ENCODE results near the gene NKX1-2.
A peak's percentile ranks its signal among the peaks of the same experiment; 100 is the strongest.

The NKX1-2 gene

GRCh38 chr10:124461642-124462347 is 12.0 kb upstream of the NKX1-2 start, which contains the start of gene LHPP:
Gene LHPP (plus strand): TSS chr10:124461823. CDS start chr10:124461863, 40 bp downstream.
- H3K27ac ChIP-seq (ENCODE audit: low read length), result no peak within 1 kb of the TSS

GRCh38 chr10:124460144-124460543 is 10.3 kb upstream of the NKX1-2 start:
- H3K4me1 ChIP-seq (ENCODE audit: insufficient read depth, low read length), result peaks cover 10% of the 10 kb centered on the region
- H3K9ac ChIP-seq (ENCODE audit: low read depth, low read length), result no peak overlapping the region
- H3K9me3 ChIP-seq (ENCODE audit: insufficient read depth, low read depth, low read length), result no peaks in the 10 kb centered on the region
- H3K27ac ChIP-seq (ENCODE audit: low read length), result no peak overlapping the region
- H3K4me3 ChIP-seq (ENCODE audit: low read length), result no peak overlapping the region
- H3K27me3 ChIP-seq (ENCODE audit: insufficient read depth, low read length), result peaks cover 19% of the 10 kb centered on the region
- no peaks in the 10 kb centered on the region for H3K36me3 ChIP-seq (ENCODE audit: insufficient read depth, low read depth, low read length)

More at GRCh38 chr10:124461642-124462347, 12.0 kb upstream of the NKX1-2 start, which contains the start of gene LHPP:
- Histone ChIP-seq H3K9me3 (ENCODE audit: insufficient read depth, low read depth, low read length) (no peaks in the 10 kb centered on the region), H3K9ac (ENCODE audit: low read depth, low read length) (peak within 1 kb of the TSS; percentile 58; the same call in 1 of the 2 replicates), H3K36me3 (ENCODE audit: insufficient read depth, low read depth, low read length) (no peaks in the 10 kb centered on the region), H3K4me3 (ENCODE audit: low read length) (peak within 1 kb of the TSS; percentile 71), H3K4me1 (ENCODE audit: insufficient read depth, low read length) (peaks cover 22% of the 10 kb centered on the region), H3K27me3 (ENCODE audit: insufficient read depth, low read length) (0 out of 2 replicates have a peak, but pooled peaks cover 6% of the 10 kb centered on the region)

GRCh38 chr10:124459395-124459794 is 9.6 kb upstream of the NKX1-2 start:
- Histone ChIP-seq H3K36me3 (ENCODE audit: insufficient read depth, low read depth, low read length) (no peaks in the 10 kb centered on the region), H3K27me3 (ENCODE audit: insufficient read depth, low read length) (peaks cover 19% of the 10 kb centered on the region), H3K4me3 (ENCODE audit: low read length) (no peak overlapping the region), H3K9ac (ENCODE audit: low read depth, low read length) (no peak overlapping the region), H3K9me3 (ENCODE audit: insufficient read depth, low read depth, low read length) (no peaks in the 10 kb centered on the region), H3K27ac (ENCODE audit: low read length) (no peak overlapping the region), H3K4me1 (ENCODE audit: insufficient read depth, low read length) (peaks cover 10% of the 10 kb centered on the region)

GRCh38 chr10:124458889-124459288 is 9.1 kb upstream of the NKX1-2 start:
- no peak overlapping the region for H3K4me3 ChIP-seq (ENCODE audit: low read length)
- H3K9ac ChIP-seq (ENCODE audit: low read depth, low read length), result no peak overlapping the region
- H3K4me1 ChIP-seq (ENCODE audit: insufficient read depth, low read length), result peaks cover 15% of the 10 kb centered on the region
- H3K27me3 ChIP-seq (ENCODE audit: insufficient read depth, low read length), result peaks cover 21% of the 10 kb centered on the region
- H3K9me3 ChIP-seq (ENCODE audit: insufficient read depth, low read depth, low read length), result no peaks in the 10 kb centered on the region
- no peak overlapping the region for H3K27ac ChIP-seq (ENCODE audit: low read length)
- H3K36me3 ChIP-seq (ENCODE audit: insufficient read depth, low read depth, low read length), result no peaks in the 10 kb centered on the region

- H3K27ac ChIP-seq (ENCODE audit: low read length), result no peak overlapping the region
- peaks cover 25% of the 10 kb centered on the region for H3K27me3 ChIP-seq (ENCODE audit: insufficient read depth, low read length)
- no peak overlapping the region for H3K4me3 ChIP-seq (ENCODE audit: low read length)
- H3K9me3 ChIP-seq (ENCODE audit: insufficient read depth, low read depth, low read length), result no peaks in the 10 kb centered on the region
- no peak overlapping the region for H3K9ac ChIP-seq (ENCODE audit: low read depth, low read length)
- peaks cover 20% of the 10 kb centered on the region for H3K4me1 ChIP-seq (ENCODE audit: insufficient read depth, low read length)
- no peaks in the 10 kb centered on the region for H3K36me3 ChIP-seq (ENCODE audit: insufficient read depth, low read depth, low read length)
Observed at GRCh38 chr10:124458473-124458872, 8.6 kb upstream of the NKX1-2 start.

GRCh38 chr10:124455441-124455840 is 5.6 kb upstream of the NKX1-2 start:
- Histone ChIP-seq H3K4me3 (ENCODE audit: low read length) (no peak overlapping the region), H3K9me3 (ENCODE audit: insufficient read depth, low read depth, low read length) (no peaks in the 10 kb centered on the region), H3K36me3 (ENCODE audit: insufficient read depth, low read depth, low read length) (no peaks in the 10 kb centered on the region), H3K9ac (ENCODE audit: low read depth, low read length) (no peak overlapping the region), H3K27me3 (ENCODE audit: insufficient read depth, low read length) (peaks cover 51% of the 10 kb centered on the region), H3K27ac (ENCODE audit: low read length) (no peak overlapping the region), H3K4me1 (ENCODE audit: insufficient read depth, low read length) (peaks cover 39% of the 10 kb centered on the region)

GRCh38 chr10:124453960-124454610 is 4.2 kb upstream of the NKX1-2 start:
- peaks cover 33% of the 10 kb centered on the region for H3K4me1 ChIP-seq (ENCODE audit: insufficient read depth, low read length)
- H3K27me3 ChIP-seq (ENCODE audit: insufficient read depth, low read length), result peaks cover 63% of the 10 kb centered on the region
- H3K4me3 ChIP-seq (ENCODE audit: low read length), result peak overlapping the region; percentile 34
- H3K27ac ChIP-seq (ENCODE audit: low read length), result no peak overlapping the region
- 0 out of 2 replicates have a peak overlapping the region, but pooled peaks have one; percentile 44 for H3K9ac ChIP-seq (ENCODE audit: low read depth, low read length)
- H3K9me3 ChIP-seq (ENCODE audit: insufficient read depth, low read depth, low read length), result no peaks in the 10 kb centered on the region
- H3K36me3 ChIP-seq (ENCODE audit: insufficient read depth, low read depth, low read length), result no peaks in the 10 kb centered on the region

- peak overlapping the region; percentile 67 for H3K4me3 ChIP-seq (ENCODE audit: low read length)
- no peaks in the 10 kb centered on the region for H3K9me3 ChIP-seq (ENCODE audit: insufficient read depth, low read depth, low read length)
- peaks cover 36% of the 10 kb centered on the region; the same call in 1 of the 2 replicates for H3K4me1 ChIP-seq (ENCODE audit: insufficient read depth, low read length)
- H3K27ac ChIP-seq (ENCODE audit: low read length), result peak overlapping the region; percentile 31
- 0 out of 2 replicates have a peak, but pooled peaks cover 1% of the 10 kb centered on the region for H3K36me3 ChIP-seq (ENCODE audit: insufficient read depth, low read depth, low read length)
- H3K27me3 ChIP-seq (ENCODE audit: insufficient read depth, low read length), result peaks cover 81% of the 10 kb centered on the region
- peak overlapping the region; percentile 52; the same call in 1 of the 2 replicates for H3K9ac ChIP-seq (ENCODE audit: low read depth, low read length)
Observed at GRCh38 chr10:124451276-124451675, 1.4 kb upstream of the NKX1-2 start.

GRCh38 chr10:124450783-124451057 is 885 bp upstream of the NKX1-2 start:
- Histone ChIP-seq H3K9ac (ENCODE audit: low read depth, low read length) (peak overlapping the region; percentile 52; the same call in 1 of the 2 replicates), H3K27ac (ENCODE audit: low read length) (no peak overlapping the region), H3K36me3 (ENCODE audit: insufficient read depth, low read depth, low read length) (0 out of 2 replicates have a peak, but pooled peaks cover 7% of the 10 kb centered on the region), H3K27me3 (ENCODE audit: insufficient read depth, low read length) (peaks cover 81% of the 10 kb centered on the region), H3K4me3 (ENCODE audit: low read length) (peak overlapping the region; percentile 67), H3K9me3 (ENCODE audit: insufficient read depth, low read depth, low read length) (no peaks in the 10 kb centered on the region), H3K4me1 (ENCODE audit: insufficient read depth, low read length) (peaks cover 36% of the 10 kb centered on the region; the same call in 1 of the 2 replicates)

GRCh38 chr10:124449170-124450011 is 444 bp downstream of the NKX1-2 start:
- no peaks in the 10 kb centered on the region for H3K9me3 ChIP-seq (ENCODE audit: insufficient read depth, low read depth, low read length)
- peak overlapping the region; percentile 61; the same call in 1 of the 2 replicates for H3K9ac ChIP-seq (ENCODE audit: low read depth, low read length)

GRCh38 chr10:124448696-124449169 is 1.1 kb downstream of the NKX1-2 start:
- 0 out of 2 replicates have a peak, but pooled peaks cover 8% of the 10 kb centered on the region for H3K36me3 ChIP-seq (ENCODE audit: insufficient read depth, low read depth, low read length)
- peak overlapping the region; percentile 66 for H3K4me3 ChIP-seq (ENCODE audit: low read length)
- no peak overlapping the region for H3K27ac ChIP-seq (ENCODE audit: low read length)
- peaks cover 86% of the 10 kb centered on the region for H3K27me3 ChIP-seq (ENCODE audit: insufficient read depth, low read length)
- no peaks in the 10 kb centered on the region for H3K9me3 ChIP-seq (ENCODE audit: insufficient read depth, low read depth, low read length)
- no peak overlapping the region; the same call in 1 of the 2 replicates for H3K9ac ChIP-seq (ENCODE audit: low read depth, low read length)
- peaks cover 26% of the 10 kb centered on the region; the same call in 1 of the 2 replicates for H3K4me1 ChIP-seq (ENCODE audit: insufficient read depth, low read length)

More at GRCh38 chr10:124449170-124450011, 444 bp downstream of the NKX1-2 start:
- Histone ChIP-seq H3K4me1 (ENCODE audit: insufficient read depth, low read length) (peaks cover 33% of the 10 kb centered on the region; the same call in 1 of the 2 replicates), H3K27me3 (ENCODE audit: insufficient read depth, low read length) (peaks cover 90% of the 10 kb centered on the region), H3K36me3 (ENCODE audit: insufficient read depth, low read depth, low read length) (0 out of 2 replicates have a peak, but pooled peaks cover 8% of the 10 kb centered on the region), H3K4me3 (ENCODE audit: low read length) (peak overlapping the region; percentile 66), H3K27ac (ENCODE audit: low read length) (no peak overlapping the region)
